H1 (cell line): ENCODE results near the gene SPC25. TPM values are rescaled to one million over a fixed set of nuclear protein-coding genes. Genes with fewer than 3 reads are reported as not detected.

Experiments
- CTCF ChIA-PET: fragments of 300-600 bp; sonication (Branson Sonifier 250); formaldehyde crosslinking; loops from one replicate; lab custom pipeline; 2021; ENCODE audit not compliant: partially characterized antibody; lab: Charles Lee
- POLR2A ChIA-PET: fragments of 300-600 bp; sonication (Branson Sonifier 250); formaldehyde crosslinking; loops from one replicate; lab custom pipeline; 2021; ENCODE audit warnings: inconsistent platforms; ENCODE audit not compliant: partially characterized antibody; lab: Charles Lee
- DNase-seq, 2 experiments: peaks; one replicate each; pipeline versions ENCODE4 v3.0.0 to v3.0.0-alpha.2; 2010 to 2022; ENCODE audit warnings: low spot score in 2 of 2, low read depth in 1 of 2, mixed read lengths in 1 of 2
- FAIRE-seq: peaks from 2 replicates; lab custom pipeline; 2011; peaks lifted over from hg19 to GRCh38; lab: Jason Lieb, UNC
- H2AFZ ChIP-seq: 2 replicates; pipeline ENCODE4 v1.8.1; 2012; ENCODE audit warnings: low read length, inconsistent platforms
- H2AK5ac ChIP-seq: 2 replicates; pipeline ENCODE4 v1.6.1; 2013; ENCODE audit warnings: low read depth, low read length
- H2BK120ac ChIP-seq: replicated peaks from 2 replicates; pipeline ENCODE3; 2013; ENCODE audit warnings: low read depth, low read length, inconsistent platforms
- H2BK12ac ChIP-seq: 2 replicates; pipeline ENCODE4 v1.6.1; 2013; ENCODE audit warnings: low read depth, low read length
- H2BK15ac ChIP-seq: 2 replicates; pipeline ENCODE4 v1.6.1; 2013; ENCODE audit warnings: low read length
- H2BK20ac ChIP-seq: 2 replicates; pipeline ENCODE4 v1.6.1; 2013; ENCODE audit warnings: low read length
- H2BK5ac ChIP-seq: 2 replicates; pipeline ENCODE4 v1.6.1; 2013; ENCODE audit warnings: low read depth, low read length
- H3K14ac ChIP-seq: 2 replicates; pipeline ENCODE4 v1.6.1; 2013; ENCODE audit warnings: inconsistent platforms; ENCODE audit not compliant: insufficient read length
- H3K18ac ChIP-seq: 2 replicates; pipeline ENCODE4 v1.6.1; 2013; ENCODE audit warnings: low read length; ENCODE audit errors: extremely low read depth
- H3K23ac ChIP-seq: 2 replicates; pipeline ENCODE4 v1.6.1; 2013; ENCODE audit warnings: inconsistent platforms; ENCODE audit not compliant: insufficient read length
- H3K23me2 ChIP-seq: 2 replicates; pipeline ENCODE4 v1.6.1; 2013; ENCODE audit warnings: low read depth, low read length
- H3K27ac ChIP-seq: 2 replicates; pipeline ENCODE4 v1.6.1; 2011; ENCODE audit warnings: low read depth, low read length, inconsistent platforms
- H3K27me3 ChIP-seq, 4 experiments: replicated peaks in 1 of 4; 1 replicate in 1 of 4; 2 replicates in 3 of 4; pipeline versions ENCODE4 v1.6.1 to v1.8.1; 2011 to 2013; ENCODE audit warnings: low read length in 3 of 4, mild to moderate bottlenecking in 3 of 4, inconsistent platforms in 2 of 4, mixed read lengths in 2 of 4, moderate library complexity in 1 of 4; ENCODE audit not compliant: control insufficient read depth in 3 of 4, insufficient read depth in 3 of 4; ENCODE audit errors: extremely low read depth in 1 of 4
- H3K36me3 ChIP-seq, 4 experiments: 2 replicates each; pipeline versions ENCODE4 v1.6.1 to v1.8.1; 2011 to 2013; ENCODE audit warnings: mild to moderate bottlenecking in 4 of 4, low read length in 3 of 4, moderate library complexity in 2 of 4, control low read depth in 1 of 4, inconsistent platforms in 1 of 4; ENCODE audit not compliant: insufficient read depth in 4 of 4, control insufficient read depth in 2 of 4
- H3K4ac ChIP-seq: replicated peaks from 2 replicates; pipeline ENCODE3; 2013; ENCODE audit warnings: low read length, low read depth, mixed read lengths, inconsistent platforms; ENCODE audit not compliant: insufficient read length
- H3K4me1 ChIP-seq, 4 experiments: replicated peaks in 1 of 4; 1 replicate in 1 of 4; 2 replicates in 3 of 4; pipeline versions ENCODE4 v1.6.1 to v1.8.1; 2011 to 2013; ENCODE audit warnings: low read length in 3 of 4, inconsistent platforms in 2 of 4, mixed read lengths in 1 of 4; ENCODE audit not compliant: insufficient read depth in 4 of 4, control insufficient read depth in 3 of 4
- H3K4me2 ChIP-seq, 2 experiments: 2 replicates each; pipeline versions ENCODE4 v1.6.1 to v1.8.1; 2011 to 2013; ENCODE audit warnings: low read depth in 2 of 2, low read length in 2 of 2, control low read depth in 1 of 2, inconsistent platforms in 1 of 2, mild to moderate bottlenecking in 1 of 2; ENCODE audit not compliant: insufficient read depth in 1 of 2
- H3K4me3 ChIP-seq, 4 experiments: fragments of 200-600, 300-600 bp in 1 of 4; sonication (generic), shearing (Covaris generic), sonication (Bioruptor Twin) in 1 of 4; 2 replicates each; pipeline versions ENCODE4 v1.5.1 to v1.8.1; 2011 to 2016; ENCODE audit warnings: low read length in 4 of 4, low read depth in 3 of 4, control low read depth in 2 of 4, inconsistent platforms in 2 of 4, mild to moderate bottlenecking in 2 of 4, mixed read lengths in 1 of 4, moderate library complexity in 1 of 4; ENCODE audit not compliant: insufficient read depth in 2 of 4; ENCODE audit errors: extremely low read depth in 1 of 4
- H3K56ac ChIP-seq: replicated peaks from 2 replicates; pipeline ENCODE3; 2013; ENCODE audit warnings: low read depth, mild to moderate bottlenecking, mixed read lengths, low read length, inconsistent platforms; ENCODE audit not compliant: insufficient read length
- H3K79me1 ChIP-seq: 2 replicates; pipeline ENCODE4 v1.6.1; 2013; ENCODE audit warnings: low read depth, low read length, control low read depth
- H3K79me2 ChIP-seq, 2 experiments: 2 replicates each; pipeline versions ENCODE4 v1.6.1 to v1.8.1; 2012 to 2013; ENCODE audit warnings: low read length in 2 of 2, mild to moderate bottlenecking in 2 of 2, inconsistent platforms in 1 of 2; ENCODE audit not compliant: insufficient read depth in 2 of 2, control insufficient read depth in 1 of 2
- H3K9ac ChIP-seq, 4 experiments: replicated peaks in 1 of 4; 1 replicate in 1 of 4; 2 replicates in 3 of 4; pipeline versions ENCODE4 v1.6.1 to v1.8.1; 2011 to 2013; ENCODE audit warnings: low read depth in 3 of 4, low read length in 3 of 4, control low read depth in 2 of 4, mild to moderate bottlenecking in 2 of 4, moderate library complexity in 2 of 4, inconsistent platforms in 1 of 4; ENCODE audit errors: extremely low read depth in 1 of 4
- H3K9me3 ChIP-seq, 2 experiments: 2 replicates each; pipeline versions ENCODE4 v1.6.1 to v1.8.1; 2012 to 2013; ENCODE audit warnings: mild to moderate bottlenecking in 2 of 2, moderate library complexity in 2 of 2, control low read depth in 1 of 2, inconsistent platforms in 1 of 2, low read depth in 1 of 2, low read length in 1 of 2, mixed read lengths in 1 of 2; ENCODE audit not compliant: insufficient read depth in 2 of 2
- H4K20me1 ChIP-seq, 2 experiments: replicated peaks in 1 of 2; 2 replicates each; pipeline versions ENCODE3 to v1.8.1; 2011 to 2013; ENCODE audit warnings: inconsistent platforms in 2 of 2, low read length in 2 of 2, mild to moderate bottlenecking in 1 of 2; ENCODE audit not compliant: insufficient read depth in 2 of 2, control insufficient read depth in 1 of 2
- H4K5ac ChIP-seq: 2 replicates; pipeline ENCODE4 v1.6.1; 2013; ENCODE audit warnings: low read length, low read depth, mixed read lengths, inconsistent platforms; ENCODE audit not compliant: insufficient read length
- H4K8ac ChIP-seq: 2 replicates; pipeline ENCODE4 v1.8.0; 2013; ENCODE audit warnings: mild to moderate bottlenecking, moderate library complexity, low read length, inconsistent platforms; ENCODE audit not compliant: insufficient read depth; ENCODE audit errors: extremely low read depth
- H4K91ac ChIP-seq: replicated peaks from 2 replicates; pipeline ENCODE3; 2013; ENCODE audit warnings: low read length, mixed read lengths, inconsistent platforms; ENCODE audit not compliant: insufficient read length
- BCL11A ChIP-seq, 2 experiments: IDR thresholded peaks; one replicate each; pipeline ENCODE4 v1.6.1; 2011; ENCODE audit warnings: low read depth in 2 of 2, low read length in 2 of 2, mild to moderate bottlenecking in 2 of 2
- GTF2F1 ChIP-seq: IDR thresholded peaks from 2 replicates; pipeline ENCODE4 v1.6.1; 2012; ENCODE audit warnings: low read depth, low read length, improper control_type of control experiment, borderline replicate concordance
- KDM1A ChIP-seq: fragments of 200-600, 300-600 bp; sonication (generic); IDR thresholded peaks from 2 replicates; pipeline ENCODE4 v1.7.1; 2016; ENCODE audit warnings: mild to moderate bottlenecking, low read length, borderline replicate concordance
- WGBS, 2 experiments: shearing (Covaris generic) in 1 of 2; methylation state at CpG; one replicate each; pipeline versions ENCODE4 v1.1.6 to v1.1.7; 2013 to 2015; ENCODE audit warnings: low lambda C conversion rate in 2 of 2, mixed read lengths in 2 of 2, inconsistent platforms in 1 of 2, low coverage in 1 of 2, missing lambda C conversion rate in 1 of 2; ENCODE audit not compliant: insufficient replicate concordance in 2 of 2, insufficient coverage in 1 of 2, insufficient read length in 1 of 2; ENCODE audit errors: extremely low coverage in 1 of 2, missing lambda C conversion rate in 1 of 2; 5-methylcytosine and 5-hydroxymethylcytosine counted together
- polyA plus RNA-seq, 7 experiments: library from polyadenylated mRNA; depleted of rRNA in 3 of 7; stranded (reverse) in 5 of 7; unstranded in 2 of 7; fragments of >200 nt in 5 of 7; fragments of 200-250 nt in 2 of 7; gene quantifications; 1 replicate in 5 of 7; 2 replicates in 1 of 7; 4 replicates in 1 of 7; pipeline versions ENCODE4 v1.2.1 to v1.2.3, GENCODE V29; 2011 to 2013; ENCODE audit warnings: missing spikeins in 2 of 7, mixed read lengths in 2 of 7
- total RNA-seq: library from RNA; stranded (reverse); fragmentation: NEBNext Ultra II Directional; extraction: Animal tissue kit (Norgen Biotek cat#: 25700); gene quantifications from 2 replicates; pipeline ENCODE4 v1.2.1, GENCODE V29; 2021

Gene SPC25
- total and polyA plus RNA-seq, 2 of the 8 experiments (the other 6 are each of a cell fraction or from before 2014, with no cell fraction given): 21.0 to 34.7 TPM

- no peak overlapping the region for H2BK15ac ChIP-seq
- H2BK5ac ChIP-seq: no peak overlapping the region
- no peaks in the 10 kb centered on the region for H3K27me3 ChIP-seq
- WGBS, 2 experiments: 95% methylated on average over 1 of the region's 1 CpG; no CpG with 5 or more reads in 1 of the 2 experiments
- no peak for DNase-seq
- no peak overlapping the region for H3K4me2 ChIP-seq
- H3K36me3 ChIP-seq: no peaks in the 10 kb centered on the region
- no peak overlapping the region for H2BK20ac ChIP-seq
- no peak overlapping the region for H3K56ac ChIP-seq
- H3K9me3 ChIP-seq: no peaks in the 10 kb centered on the region
- H4K5ac ChIP-seq: no peak overlapping the region
- CTCF ChIA-PET: no interaction called here
- H3K79me2 ChIP-seq: peaks cover 0 to 8% of the 10 kb centered on the region in 2 experiments; a peak in 2 of 4 replicates
- H3K4ac ChIP-seq: no peak overlapping the region
- H3K9ac ChIP-seq: no peak overlapping the region
- no peak overlapping the region for H2BK120ac ChIP-seq
- no peak overlapping the region for H2AFZ ChIP-seq
- H3K4me1 ChIP-seq: no peaks in the 10 kb centered on the region; a peak in 2 of 7 replicates
- POLR2A ChIA-PET: interaction anchor here (1.7 kb wide), 1 partner anchor 13 kb away, joined by 3 read pairs; no protein-coding TSS in a partner anchor
- H3K4me3 ChIP-seq: no peak overlapping the region
- no peak overlapping the region for H4K8ac ChIP-seq
- peaks cover 7% of the 10 kb centered on the region for H3K23me2 ChIP-seq
- no peak overlapping the region for H4K91ac ChIP-seq
- no peak overlapping the region for H3K27ac ChIP-seq
- TF ChIP-seq KDM1A (no peak), BCL11A (IDR thresholded peaks at IDR 0.05; ENCODE audit: low read depth in 2 of 2, low read length in 2 of 2) (no peak), GTF2F1 (no peak)
- no peaks in the 10 kb centered on the region for H4K20me1 ChIP-seq
- no peaks in the 10 kb centered on the region for H3K79me1 ChIP-seq
- no peak overlapping the region for H3K18ac ChIP-seq
- H2AK5ac ChIP-seq: no peak overlapping the region
- FAIRE-seq: no peak
- no peak overlapping the region for H2BK12ac ChIP-seq
- H3K23ac ChIP-seq: no peak overlapping the region
- H3K14ac ChIP-seq: no peak overlapping the region
Observed at GRCh38 chr2:168894101-168894500, 3.9 kb upstream of the SPC25 start.
